Amygdala (tissue), 56 donors: ENCODE results near the gene NRSN2.
"Not testable (repeated sequence)": the region's sequence is repeated elsewhere in the genome, so short reads cannot be mapped to it uniquely, and the experiment has no call there.

Experiments
- DNase-seq, 56 donors: peaks; one replicate each; lab custom pipeline; 2025; lab: John Stamatoyannopoulos, UW

Gene NRSN2

DNA sequence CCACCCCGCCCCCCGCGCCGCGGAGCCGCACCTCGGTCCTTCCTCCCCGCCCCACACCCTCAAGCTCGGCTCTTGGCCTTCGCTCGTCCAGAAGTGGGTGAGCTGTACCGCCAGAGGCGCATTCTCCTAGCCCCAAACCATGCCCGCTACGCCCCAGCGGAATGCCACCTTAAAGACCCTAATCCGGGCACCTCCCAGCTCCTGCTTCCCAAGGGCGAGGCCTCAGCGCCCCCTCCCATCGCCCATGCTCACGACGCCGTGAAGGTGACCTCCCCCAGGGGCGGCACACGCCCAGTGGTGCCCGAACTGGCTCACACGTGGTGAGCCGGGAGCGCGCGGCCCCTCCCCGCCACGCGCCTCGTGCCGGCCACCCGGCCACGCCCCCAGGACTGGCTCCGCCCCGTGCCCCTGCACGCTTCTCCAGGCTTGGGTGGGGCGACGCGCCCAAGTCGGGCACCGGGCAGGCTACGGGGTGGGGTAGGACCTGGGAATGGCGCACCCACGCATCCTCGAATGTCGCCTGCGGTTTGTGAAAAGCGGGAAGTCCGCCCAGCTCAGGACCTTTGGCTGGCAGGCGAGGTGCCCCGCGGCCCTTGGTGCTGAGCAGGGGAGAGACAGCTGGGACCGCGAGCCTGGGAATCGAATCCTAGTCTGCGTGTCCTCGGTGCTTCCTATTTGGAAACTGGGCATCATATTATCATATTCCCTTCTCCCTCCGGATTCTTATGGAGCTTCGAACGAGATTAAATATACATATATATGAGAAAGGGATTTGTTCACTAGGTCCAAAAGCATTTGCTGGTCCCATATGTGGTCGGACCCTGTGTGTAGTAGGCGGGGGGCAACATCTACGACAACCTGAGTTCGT is 22.5 kb upstream of the NRSN2 start:
- DNase-seq, result peak in 52 of 56 donors; percentile 33 to 86 (median 69)

DNA sequence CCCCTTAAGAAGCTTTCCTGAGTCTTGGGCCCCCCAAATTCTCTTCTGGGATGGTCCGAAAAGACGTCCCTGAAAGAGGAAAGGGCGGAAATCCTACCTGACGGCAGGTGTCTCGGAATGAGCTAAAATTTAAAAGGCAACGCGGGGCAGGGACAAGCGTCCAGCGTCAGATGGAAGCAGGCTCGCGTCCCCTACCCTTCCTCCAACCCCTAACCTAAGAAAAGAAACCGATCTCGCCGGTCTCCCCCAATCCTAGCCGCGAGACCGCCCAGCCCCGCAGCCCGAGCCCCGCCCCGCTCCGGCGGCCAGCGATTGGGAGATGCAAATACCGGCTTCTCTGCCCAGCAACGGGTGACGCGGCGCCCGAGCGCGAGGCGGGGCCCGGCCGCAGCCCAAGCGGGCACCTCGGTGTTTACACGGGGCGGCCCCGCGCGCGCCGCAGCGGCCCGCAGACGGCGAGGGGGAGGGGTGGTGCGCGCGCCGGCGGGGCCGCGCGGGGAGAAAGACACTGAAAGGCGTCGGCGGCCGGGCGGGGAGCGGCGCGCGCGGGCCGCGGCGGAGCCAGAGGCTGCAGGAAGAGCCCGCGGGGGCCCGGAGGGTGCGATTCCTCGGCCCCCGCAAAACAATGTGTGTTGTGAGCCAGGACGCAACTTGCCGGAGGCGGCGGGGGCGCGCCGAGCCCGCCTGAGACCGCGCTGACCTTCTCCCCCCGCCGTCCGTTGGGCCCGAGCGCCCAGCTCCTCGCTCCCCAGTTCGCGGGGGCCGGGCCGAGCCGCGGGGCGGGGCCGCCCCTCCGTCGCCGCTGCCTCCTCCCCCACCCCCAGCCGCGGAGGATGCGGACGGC is 21.6 kb upstream of the NRSN2 start, which contains the start of gene SOX12:
TSS of gene SOX12 (plus strand) at position 508 of the 844 bp plus-strand sequence. CDS start 373 bp downstream, outside the sequence.
- DNase-seq, result peak; percentile 39 to 100 (median 94)

DNA sequence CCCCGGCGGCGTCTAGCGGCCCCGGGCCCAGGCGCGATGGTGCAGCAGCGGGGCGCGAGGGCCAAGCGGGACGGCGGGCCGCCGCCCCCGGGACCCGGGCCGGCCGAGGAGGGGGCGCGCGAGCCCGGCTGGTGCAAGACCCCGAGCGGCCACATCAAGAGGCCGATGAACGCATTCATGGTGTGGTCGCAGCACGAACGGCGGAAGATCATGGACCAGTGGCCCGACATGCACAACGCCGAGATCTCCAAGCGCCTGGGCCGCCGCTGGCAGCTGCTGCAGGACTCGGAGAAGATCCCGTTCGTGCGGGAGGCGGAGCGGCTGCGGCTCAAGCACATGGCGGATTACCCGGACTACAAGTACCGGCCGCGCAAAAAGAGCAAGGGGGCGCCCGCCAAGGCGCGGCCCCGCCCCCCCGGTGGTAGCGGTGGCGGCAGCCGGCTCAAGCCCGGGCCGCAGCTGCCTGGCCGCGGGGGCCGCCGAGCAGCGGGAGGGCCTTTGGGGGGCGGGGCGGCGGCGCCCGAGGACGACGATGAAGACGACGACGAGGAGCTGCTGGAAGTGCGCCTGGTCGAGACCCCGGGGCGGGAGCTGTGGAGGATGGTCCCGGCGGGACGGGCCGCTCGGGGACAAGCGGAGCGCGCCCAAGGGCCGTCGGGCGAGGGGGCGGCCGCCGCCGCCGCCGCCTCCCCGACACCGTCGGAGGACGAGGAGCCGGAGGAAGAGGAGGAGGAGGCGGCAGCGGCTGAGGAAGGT is 20.8 kb upstream of the NRSN2 start:
- DNase-seq, result peak in 49 of 56 donors; percentile 16 to 75 (median 55)

DNA sequence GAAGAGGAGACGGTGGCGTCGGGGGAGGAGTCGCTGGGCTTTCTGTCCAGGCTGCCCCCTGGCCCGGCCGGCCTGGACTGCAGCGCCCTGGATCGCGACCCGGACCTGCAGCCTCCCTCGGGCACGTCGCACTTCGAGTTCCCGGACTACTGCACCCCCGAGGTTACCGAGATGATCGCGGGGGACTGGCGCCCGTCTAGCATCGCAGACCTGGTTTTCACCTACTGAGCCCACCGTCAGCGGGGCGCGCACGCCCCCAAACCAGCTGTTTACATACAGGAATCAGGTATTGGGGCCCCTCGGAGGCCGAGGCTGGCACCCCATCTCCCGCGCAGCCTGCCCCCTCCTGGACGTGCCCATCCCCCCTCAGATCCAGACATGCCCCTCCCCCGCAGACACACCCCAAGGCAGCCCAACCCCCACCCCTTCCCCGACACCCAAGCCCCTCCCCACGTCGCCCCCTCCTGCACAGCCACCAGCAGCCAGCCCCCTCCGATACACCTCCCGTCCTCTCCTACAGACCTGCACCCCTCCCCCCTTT is 20.2 kb upstream of the NRSN2 start:
- peak in 9 of 56 donors; percentile 45 to 96 (median 63) for DNase-seq

DNA sequence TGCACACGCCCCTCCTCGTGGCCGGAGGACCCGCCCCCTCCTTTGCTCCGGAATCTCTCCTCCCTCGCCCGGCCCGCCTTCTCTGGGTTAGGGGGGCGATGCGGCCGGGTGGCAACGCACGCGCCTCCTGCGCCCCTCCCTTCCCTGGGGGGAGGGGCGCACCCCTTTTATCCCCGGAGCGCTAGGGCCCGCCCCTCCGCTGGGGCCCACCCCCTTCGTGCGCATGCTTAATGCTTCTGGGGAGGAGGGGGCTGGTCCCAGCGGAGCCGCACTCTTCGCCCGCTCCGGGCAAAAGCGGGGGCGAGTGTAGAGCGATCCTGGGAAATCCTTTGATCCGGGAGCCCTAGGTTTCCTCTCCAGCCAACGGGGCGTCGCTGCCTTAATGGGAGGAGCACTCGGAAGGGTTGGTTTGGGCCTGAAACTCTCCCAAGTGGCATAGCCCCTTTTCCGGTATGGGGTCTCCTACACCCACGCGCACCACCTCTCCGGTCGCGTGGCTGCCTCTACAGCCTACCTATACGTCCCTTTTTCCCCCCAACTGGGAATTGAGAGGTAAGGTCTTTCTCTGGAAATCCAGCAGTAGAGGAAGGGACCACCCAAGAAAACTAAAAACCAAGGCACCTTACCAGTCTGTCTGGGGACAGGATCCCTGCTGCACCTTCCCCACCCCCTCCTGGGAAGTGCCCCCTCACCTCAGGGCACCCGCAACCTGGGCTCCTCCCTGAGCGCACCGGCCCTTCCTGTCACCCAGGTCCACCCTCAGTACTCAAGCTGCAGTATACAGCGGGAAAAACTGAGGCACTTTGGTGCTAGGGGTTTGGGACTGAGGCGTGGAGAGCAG is 19.5 kb upstream of the NRSN2 start:
- DNase-seq, result peak in 53 of 56 donors; percentile 27 to 96 (median 78)

DNA sequence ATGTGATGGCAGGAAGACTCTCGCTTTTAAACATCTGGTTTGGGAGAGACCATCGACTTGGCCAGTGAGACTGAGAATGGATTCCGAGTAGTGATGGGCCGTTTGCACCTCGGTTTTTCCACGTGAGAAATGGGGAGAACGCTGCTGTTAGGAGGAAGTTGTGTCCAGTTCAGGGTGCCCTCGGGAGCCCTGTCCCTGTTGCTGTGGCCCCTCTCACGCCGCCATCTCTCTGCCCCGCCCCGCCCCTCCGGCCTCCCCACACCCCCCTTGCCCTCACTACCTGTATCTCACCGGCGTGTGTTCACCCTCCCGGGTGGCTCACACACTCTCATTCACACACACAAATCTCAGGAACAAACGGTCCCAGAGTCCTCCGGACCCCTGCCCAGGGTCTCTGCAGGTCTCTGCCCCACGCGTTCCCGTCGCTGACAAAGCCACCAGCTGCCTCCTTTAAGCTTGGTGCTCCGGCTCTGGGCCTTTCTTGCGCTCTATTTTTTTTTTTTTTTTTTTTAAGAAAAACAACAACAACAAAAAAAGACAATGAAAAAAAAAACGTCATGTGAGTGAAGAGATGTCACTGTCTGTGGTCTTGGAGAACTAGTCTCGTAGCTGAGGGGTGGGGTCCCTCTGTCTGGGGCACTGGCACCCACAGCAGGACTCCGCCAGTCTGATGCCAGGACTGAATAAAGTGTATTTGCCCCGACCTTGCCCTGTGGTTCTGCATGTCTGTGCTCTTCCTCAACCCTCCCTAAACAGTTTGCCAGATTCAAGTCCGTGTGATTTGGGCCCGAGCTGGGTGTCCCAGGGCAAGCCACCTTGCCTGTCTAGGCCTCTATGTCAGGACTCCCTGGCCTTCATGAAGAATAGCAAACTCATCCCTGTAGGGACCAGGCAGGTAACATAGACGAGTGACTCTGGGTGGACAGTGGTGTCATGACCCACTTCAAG is 18.6 kb upstream of the NRSN2 start:
- DNase-seq, result no peak

DNA sequence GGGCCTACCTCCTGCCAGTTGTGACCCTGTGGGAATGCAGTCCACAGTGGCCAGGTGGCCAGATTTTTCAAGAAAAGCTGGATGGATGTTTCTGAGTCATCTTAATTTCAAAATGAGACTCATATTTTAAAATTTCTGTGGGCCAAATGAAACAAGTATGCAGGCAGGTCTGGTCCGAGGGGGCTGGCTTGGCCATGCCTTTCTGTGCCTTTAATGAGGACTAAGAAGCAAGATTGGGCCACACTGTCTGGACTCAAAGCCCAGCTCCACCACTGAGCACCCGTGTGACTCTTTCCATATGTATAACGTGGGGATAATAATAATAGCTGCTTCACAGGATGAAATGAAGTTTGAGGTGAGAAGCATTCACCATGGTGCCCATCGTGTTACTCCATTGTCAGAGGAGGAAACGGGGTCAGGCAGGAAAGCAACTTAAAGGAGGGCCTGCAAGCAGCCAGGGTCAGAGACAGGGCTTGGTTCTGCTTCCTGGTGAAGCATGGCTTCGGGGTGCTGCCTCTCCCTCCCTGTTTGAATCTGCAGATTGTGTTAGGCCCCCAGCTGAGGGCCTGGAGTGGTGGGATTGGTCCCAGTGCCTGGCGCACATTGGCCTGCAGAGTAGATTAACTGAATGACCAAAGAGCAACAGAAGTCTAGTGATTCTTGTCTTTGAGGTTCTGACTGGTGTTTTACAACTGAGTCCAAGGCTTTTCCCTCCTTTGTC is 17.8 kb upstream of the NRSN2 start:
- DNase-seq, result no peak

DNA sequence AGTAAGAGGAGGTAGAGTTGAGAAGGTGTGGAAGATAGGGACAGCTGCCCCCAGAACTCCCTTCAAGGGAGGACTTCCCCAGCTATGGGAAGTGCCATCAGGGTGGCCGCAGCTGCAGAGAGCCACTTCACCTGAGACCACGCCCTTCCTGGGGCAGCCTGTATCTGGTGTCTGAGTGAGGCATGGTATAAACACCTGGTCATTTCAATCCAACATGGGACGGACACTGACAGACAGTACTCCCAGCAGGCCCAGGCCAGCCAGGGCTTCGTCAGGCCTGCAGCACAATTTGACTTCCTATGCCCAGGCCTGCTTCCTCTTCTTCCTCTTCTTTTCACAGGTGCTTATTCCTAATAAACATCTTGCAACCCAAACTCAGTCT is 17.1 kb upstream of the NRSN2 start:
- DNase-seq, result no peak

DNA sequence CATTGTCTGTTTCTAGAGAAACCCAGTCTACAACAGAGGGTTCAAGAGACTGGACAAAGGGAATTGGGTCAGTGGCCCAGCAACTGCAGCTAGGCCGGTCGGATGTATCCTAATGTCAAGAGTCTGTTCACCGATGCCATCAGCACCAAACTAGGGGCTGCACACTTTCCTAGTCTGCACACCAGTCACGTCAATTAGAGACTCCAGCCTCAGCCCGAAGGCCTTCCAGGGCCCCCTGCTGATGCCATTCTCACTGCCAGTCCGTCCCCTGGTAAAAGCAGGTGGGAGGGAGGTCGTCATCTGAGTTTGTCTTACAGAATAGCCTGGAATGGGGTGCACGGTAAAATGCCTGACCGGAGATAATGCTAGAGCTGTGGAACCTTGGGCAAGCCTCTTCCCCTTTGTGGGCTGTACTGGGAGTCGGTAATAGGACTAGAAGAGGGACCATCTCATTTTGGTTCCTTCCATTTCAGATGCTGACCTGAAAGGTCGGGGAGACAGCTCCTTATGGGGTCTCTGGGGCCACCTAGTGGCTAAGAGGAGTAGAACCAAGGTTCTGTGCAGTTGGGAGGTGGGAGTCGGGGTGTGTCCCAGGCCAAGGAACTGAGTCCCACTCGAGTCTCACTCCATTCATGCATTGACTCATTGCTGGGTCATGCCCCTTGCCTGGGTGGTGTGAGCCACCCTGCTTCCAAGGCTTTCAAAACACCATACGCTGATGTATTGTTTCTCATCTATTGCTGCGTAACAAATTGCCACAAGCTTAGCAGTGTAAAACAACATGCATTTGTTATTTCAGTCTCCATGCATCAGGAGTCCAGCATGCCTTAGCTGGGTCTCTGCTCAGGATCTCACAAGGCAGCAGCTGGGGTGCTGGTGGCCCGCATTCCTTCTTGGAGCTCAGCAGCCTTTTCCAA is 16.4 kb upstream of the NRSN2 start:
- DNase-seq, result peak in 37 of 56 donors; percentile 13 to 70 (median 35)

DNA sequence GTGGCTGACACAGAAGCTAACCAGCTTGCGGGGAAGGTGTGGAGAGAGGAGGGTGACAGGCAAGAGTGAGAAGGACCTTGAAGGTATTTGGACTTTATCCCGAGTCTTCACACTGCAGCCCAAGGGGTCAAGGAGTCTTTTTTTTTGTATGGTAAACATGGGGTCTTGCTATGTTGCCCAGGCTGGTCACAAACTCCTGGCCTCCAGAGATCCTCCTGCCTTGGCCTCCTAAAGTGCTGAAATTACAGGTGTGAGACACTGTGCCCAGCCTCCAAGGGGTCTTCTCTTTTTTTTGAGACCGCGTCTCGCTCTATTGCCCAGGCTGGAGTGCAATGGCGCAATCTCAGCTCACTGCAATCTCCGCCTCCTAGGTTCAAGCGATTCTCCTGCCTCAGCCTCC is 12.3 kb upstream of the NRSN2 start:
- no peak for DNase-seq

DNA sequence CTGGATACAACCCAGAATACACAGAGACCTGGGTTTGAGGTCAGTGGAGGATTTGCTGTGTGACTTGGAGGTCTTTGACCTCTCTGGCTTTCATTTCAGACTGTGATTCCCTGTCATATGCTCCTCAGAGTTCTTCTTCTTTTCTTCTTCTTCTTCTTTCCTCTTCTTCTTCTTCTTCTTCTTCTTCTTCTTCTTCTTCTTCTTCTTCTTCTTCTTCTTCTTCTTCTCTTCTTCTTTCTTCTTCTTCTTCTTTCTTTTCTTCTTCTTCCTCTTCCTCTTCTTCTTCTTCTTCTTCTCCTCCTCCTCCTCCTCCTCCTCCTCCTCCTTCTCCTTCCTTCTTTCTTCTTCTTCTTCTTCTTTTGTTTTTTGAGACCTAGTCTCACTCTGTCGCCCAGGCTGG is 10.9 kb upstream of the NRSN2 start:
- not testable (repeated sequence) for DNase-seq

DNA sequence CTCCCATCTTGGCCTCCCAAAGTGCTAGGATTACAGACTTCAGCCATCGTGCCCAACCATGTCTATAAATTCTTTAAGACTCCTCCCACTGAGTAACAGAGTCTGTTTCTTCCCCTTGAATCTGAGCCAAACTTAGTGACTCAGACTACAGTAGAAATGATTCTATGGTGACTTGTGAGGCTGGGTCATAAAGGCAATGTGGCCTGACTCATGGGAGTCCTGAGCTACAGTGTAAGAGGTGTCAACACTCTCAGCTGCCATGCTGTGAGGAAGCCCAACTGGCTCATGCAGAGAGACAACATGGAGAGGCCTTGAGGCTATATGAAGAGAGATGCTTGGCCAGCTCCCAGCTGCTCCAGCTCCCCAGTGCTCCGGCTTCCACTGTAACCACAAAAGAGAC is 5.2 kb upstream of the NRSN2 start:
- DNase-seq, result no peak

DNA sequence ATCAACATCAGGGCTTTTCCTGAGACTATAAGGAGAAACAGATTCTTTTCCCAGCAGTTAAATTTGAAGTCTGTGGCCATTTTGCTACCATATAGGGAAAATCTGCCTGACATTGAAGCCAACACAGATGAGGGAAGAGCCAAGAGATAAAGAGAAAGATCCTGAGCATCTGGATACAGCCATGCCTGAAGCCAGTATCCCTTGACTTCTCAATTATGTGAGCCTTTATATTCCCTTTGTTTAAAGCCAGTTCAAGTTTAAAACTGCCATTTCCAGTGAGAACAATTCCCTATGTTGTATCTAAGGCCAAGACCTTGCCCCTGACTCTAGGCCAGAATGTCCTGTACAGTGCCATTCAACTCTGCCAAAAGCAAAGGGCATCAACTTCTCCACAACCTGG is 3.8 kb upstream of the NRSN2 start:
- DNase-seq, result no peak

DNA sequence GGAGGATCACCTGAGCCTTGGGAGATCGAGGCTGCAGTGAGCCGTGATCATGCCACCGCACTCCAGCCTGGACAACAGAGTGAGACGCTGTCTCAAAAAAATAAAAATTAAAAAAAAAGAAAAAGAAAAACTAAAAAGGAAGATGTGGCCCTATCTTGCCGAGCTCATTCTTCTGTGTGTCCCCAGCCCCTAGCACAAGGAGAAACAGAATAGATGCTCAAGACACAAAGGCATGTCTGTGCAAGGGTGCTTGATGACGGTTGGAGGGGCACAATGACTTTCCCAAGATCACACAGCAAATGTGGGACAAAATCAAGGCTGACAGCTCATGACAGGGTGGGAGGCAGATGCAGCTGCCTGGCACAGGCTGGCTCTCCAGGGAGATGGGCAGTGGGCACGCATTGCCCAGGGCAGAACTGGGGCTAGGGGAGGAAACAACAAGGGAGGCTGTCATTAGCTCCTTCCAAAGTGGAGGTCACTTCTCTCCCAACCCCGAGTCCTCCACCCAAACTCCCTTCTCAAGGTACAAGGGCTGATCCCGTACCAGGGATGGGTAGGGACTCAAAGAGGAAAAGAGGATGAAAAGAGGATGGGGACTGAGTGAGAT is 775 bp upstream of the NRSN2 start:
- DNase-seq, result no peak

DNA sequence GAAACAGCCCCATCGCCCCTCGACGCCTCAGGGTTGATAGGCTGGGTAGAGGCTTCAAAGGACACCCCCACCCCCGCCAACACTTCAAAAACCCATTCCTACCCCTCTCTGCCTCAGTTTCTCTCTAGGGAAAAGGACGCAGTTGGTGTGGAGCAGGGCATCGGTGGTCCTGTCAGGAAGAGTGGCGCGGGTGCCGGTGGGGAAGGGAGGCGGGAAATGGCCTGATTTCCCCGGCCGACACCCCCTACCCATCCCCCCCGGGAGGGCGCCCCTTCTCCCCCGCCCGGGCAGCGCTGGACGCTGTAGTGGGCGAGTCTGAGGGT is 367 bp downstream of the NRSN2 start:
- peak in 1 of 56 donors; percentile 71 for DNase-seq
